Cardiac fibroblast (primary cell): ENCODE results near the gene C16orf96.
"Not testable (repeated sequence)": the region's sequence is repeated elsewhere in the genome, so short reads cannot be mapped to it uniquely, and the experiment has no call there.

ENCODE experiments used
- DNase-seq, 2 donors: peaks; one replicate each; pipeline versions ENCODE4 v3.0.0 to v3.0.0-alpha.2; 2010; ENCODE audit warnings: low read depth in 2 of 2
- H3K4me3 ChIP-seq, 2 donors: replicated peaks in 1 of 2; 1 replicate in 1 of 2; 2 replicates in 1 of 2; pipeline ENCODE4 v1.5.1; 2011; ENCODE audit warnings: low read depth in 2 of 2, low read length in 2 of 2, mild to moderate bottlenecking in 2 of 2, moderate library complexity in 1 of 2
- TF ChIP-seq, protein P1 (sequence below): IDR thresholded peaks from one replicate; pipeline ENCODE4 v1.5.1; 2011; ENCODE audit warnings: low read depth, mild to moderate bottlenecking, low read length, inconsistent platforms

C16orf96 gene

DNA sequence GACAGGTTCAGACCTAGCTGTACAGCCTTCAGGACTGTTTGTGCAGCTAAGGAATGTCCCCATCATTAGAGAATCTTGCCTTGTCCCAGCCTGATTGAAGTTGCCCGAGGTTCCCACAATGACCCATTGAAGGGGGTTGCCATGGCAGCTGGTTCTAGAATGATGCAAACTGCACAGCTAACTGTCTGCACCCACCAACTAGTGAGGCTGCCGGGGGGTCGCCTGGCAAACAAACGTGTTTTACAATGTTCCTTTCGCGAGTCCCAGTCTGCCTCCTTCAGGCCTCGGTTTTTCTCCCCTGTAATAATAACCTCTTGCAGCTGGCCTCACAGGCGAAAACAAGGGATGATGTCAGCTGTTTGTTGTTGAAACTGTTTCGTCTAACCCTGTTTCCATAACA is 5.5 kb downstream of the C16orf96 start:
- TF ChIP-seq, protein P1, sequence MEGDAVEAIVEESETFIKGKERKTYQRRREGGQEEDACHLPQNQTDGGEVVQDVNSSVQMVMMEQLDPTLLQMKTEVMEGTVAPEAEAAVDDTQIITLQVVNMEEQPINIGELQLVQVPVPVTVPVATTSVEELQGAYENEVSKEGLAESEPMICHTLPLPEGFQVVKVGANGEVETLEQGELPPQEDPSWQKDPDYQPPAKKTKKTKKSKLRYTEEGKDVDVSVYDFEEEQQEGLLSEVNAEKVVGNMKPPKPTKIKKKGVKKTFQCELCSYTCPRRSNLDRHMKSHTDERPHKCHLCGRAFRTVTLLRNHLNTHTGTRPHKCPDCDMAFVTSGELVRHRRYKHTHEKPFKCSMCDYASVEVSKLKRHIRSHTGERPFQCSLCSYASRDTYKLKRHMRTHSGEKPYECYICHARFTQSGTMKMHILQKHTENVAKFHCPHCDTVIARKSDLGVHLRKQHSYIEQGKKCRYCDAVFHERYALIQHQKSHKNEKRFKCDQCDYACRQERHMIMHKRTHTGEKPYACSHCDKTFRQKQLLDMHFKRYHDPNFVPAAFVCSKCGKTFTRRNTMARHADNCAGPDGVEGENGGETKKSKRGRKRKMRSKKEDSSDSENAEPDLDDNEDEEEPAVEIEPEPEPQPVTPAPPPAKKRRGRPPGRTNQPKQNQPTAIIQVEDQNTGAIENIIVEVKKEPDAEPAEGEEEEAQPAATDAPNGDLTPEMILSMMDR = no peak
- no peak overlapping the region for H3K4me3 ChIP-seq
- DNase-seq = no peak

DNA sequence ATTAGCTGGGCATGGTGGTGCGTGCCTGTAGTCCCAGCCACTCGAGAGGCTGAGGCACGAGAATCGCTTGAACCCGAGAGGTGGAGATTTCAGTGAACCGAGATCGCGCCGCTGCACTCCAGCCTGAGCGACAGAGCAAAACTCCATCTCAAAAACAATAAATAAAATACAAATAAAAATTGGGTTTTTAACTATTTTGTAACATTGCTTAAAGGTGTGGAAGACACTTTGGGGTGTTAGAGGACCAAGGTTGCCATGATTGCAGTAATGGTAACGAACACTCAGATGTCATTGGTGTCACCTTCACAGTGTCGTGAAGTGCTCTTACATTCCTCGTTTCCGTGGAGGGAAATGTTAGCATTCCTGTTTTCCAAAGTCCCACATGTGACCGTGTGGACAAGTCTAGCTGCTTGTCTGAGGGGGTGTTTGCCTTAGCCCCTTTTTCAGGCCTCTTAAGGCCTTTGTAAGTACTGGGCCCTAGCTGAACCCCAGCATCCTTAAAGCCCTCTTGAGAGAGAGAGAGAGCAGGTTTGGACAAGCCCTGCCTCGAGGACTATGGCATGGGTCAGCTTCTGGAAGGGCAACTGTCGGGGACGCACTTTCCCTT is 8.6 kb downstream of the C16orf96 start:
- TF ChIP-seq, protein P1 = no peak
- no peak for DNase-seq
- no peak overlapping the region for H3K4me3 ChIP-seq

DNA sequence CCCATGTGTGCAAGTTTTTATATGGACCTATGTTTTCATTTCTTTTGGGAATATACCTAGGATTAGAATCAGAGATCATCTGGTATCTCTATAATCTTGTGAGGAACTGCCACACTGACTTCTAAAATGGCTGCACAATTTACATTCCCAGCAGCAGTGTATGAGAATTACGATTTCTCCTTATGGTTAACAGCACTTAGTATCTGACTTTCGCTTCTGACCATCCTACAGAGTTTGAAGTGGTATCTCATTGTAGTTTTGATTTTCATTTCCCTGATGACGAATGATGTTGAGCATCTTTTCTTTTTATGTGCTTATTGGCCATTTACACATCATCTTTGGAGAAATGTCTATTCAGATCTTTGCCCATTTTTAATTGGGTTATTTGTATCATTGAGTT is 10.0 kb downstream of the C16orf96 start:
- TF ChIP-seq, protein P1 = no peak
- DNase-seq = no peak
- no peak overlapping the region for H3K4me3 ChIP-seq

DNA sequence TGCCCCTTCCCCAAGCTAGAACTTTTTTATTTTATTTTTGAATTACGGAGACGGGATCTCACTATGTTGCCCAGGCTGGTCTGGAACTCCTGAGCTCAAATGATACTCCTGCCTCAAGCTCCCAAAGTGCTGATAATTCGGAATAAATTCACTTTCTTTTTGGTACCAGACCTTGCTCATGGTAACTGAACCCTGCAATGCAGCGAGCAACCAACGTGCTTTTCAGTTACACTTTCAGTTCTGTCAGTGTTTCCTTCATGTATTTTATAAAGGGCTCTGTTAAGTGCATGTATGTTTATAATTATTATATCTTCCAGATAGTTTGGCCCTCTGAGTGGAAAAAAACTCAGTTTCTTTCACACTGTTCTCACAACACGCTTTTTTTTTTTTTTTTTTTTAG is 13.9 kb downstream of the C16orf96 start:
- DNase-seq = no peak
- no peak overlapping the region for H3K4me3 ChIP-seq
- TF ChIP-seq, protein P1 = no peak

DNA sequence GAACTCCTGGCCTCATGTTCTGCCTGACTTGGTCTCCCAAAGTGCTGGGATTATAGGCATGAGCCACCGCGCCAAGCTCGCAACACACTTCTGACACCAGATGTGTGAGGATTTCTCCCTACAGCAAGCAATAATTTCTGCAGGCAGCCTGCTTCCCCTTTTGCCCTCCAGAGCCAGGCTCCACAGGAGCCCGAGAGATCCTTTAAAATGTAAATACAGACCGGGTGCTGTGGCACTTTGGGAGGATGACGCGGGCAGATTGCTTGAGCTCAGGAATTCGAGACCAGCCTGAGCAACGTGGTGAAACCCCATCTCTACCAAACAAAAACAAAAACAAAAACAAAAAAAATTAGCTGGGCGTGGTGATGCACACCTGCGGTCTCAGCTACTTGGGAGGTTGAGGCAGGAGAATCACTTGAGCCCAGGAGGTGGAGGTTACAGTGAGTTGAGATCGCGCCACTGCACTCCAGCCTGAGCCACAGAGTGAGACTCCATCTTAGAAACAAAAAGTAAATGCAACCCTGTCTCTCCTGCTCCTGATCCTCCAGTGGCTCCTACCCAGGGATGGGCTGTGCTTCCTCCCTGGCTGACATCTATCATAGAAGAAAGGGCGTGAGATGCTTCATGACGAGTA is 14.7 kb downstream of the C16orf96 start:
- DNase-seq = no peak
- TF ChIP-seq, protein P1 = no peak
- no peak overlapping the region for H3K4me3 ChIP-seq

DNA sequence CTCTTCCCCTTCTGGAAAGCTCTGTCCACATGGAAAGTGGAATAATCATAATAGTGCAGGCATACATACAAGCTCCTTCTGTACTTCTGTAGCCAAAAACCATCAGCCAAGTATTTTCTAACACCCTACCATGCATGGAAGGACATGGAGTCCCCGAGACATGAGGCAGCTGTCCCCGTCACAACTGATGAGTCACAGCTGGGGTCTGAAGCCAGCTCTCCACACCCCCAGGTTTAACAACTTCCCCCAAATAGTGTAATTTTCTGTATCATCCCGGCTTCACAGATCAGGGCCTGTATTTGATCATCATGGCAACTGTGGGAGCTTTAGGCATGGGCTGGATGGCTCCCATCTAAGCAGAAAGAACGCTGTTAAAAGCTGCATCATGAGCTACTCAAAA is 16.6 kb downstream of the C16orf96 start:
- no peak overlapping the region for H3K4me3 ChIP-seq
- TF ChIP-seq, protein P1 = no peak
- peak; percentile 21 to 24 for DNase-seq

DNA sequence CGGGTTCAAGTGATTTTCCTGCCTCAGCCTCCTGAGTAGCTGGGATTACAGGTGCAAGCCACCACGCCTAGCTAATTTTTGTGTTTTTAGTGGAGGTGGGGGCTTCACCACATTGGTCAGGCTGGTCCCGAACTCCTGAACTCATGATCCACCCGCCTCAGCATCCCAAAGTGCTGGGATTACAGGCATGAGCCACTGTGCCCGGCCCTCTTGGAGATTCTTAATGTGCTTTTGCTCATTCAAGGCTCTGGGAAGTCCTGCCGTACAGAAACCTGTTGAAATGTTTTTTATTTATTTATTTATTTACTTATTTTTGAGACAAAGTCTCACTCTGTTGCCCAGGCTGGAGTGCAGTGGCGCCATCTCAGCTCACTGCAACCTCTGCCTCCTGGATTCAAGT is 17.8 kb downstream of the C16orf96 start:
- H3K4me3 ChIP-seq, DNase-seq: not testable (repeated sequence)
